HG03066 (cell line): Measurements from ENCODE around the gene SLC2A9.

ENCODE experiments used
- ATAC-seq: cut with Tn5 transposase; IDR thresholded peaks from one replicate; pipeline ENCODE4 v1.9.1; 2021; ENCODE audit warnings: low read depth; ENCODE audit not compliant: unreplicated experiment

Gene SLC2A9

GRCh38 chr4:10022346-10023049 lies 1.2 kb upstream of the SLC2A9 start:
- no peak for ATAC-seq

GRCh38 chr4:10021653-10022023 lies 341 bp upstream of the SLC2A9 start:
- ATAC-seq, result no peak

GRCh38 chr4:10020106-10020505 lies 1.2 kb downstream of the SLC2A9 start:
- ATAC-seq, result no peak

- ATAC-seq, result no peak
These were observed 1.7 kb downstream of the SLC2A9 start for GRCh38 chr4:10019521-10020051.

GRCh38 chr4:10018818-10019461 lies 2.4 kb downstream of the SLC2A9 start:
- ATAC-seq, result peak; percentile 94

- ATAC-seq, result no peak
These were observed 4.0 kb downstream of the SLC2A9 start for GRCh38 chr4:10017037-10017893.

GRCh38 chr4:10016169-10016568 lies 5.1 kb downstream of the SLC2A9 start:
- ATAC-seq, result no peak

- peak; percentile 28 for ATAC-seq
These were observed 6.0 kb downstream of the SLC2A9 start for GRCh38 chr4:10015140-10015753.

- ATAC-seq, result peak; percentile 45
These were observed 7.6 kb downstream of the SLC2A9 start for GRCh38 chr4:10013722-10014121.

GRCh38 chr4:10011885-10012284 lies 9.4 kb downstream of the SLC2A9 start:
- ATAC-seq, result no peak

GRCh38 chr4:10011277-10011676 lies 10.0 kb downstream of the SLC2A9 start:
- ATAC-seq, result no peak

- no peak for ATAC-seq
These were observed 11.3 kb downstream of the SLC2A9 start for GRCh38 chr4:10009861-10010500.

GRCh38 chr4:10008609-10009005 lies 12.7 kb downstream of the SLC2A9 start:
- ATAC-seq, result no peak

GRCh38 chr4:10007793-10008608 lies 13.3 kb downstream of the SLC2A9 start:
- ATAC-seq, result peak; percentile 40

GRCh38 chr4:10007436-10007740 lies 13.9 kb downstream of the SLC2A9 start:
- ATAC-seq, result peak; percentile 31

GRCh38 chr4:10006601-10007435 lies 14.5 kb downstream of the SLC2A9 start:
- ATAC-seq, result peak; percentile 12

- peak; percentile 37 for ATAC-seq
These were observed 15.1 kb downstream of the SLC2A9 start for GRCh38 chr4:10006231-10006600.

GRCh38 chr4:10005632-10006031 lies 15.7 kb downstream of the SLC2A9 start:
- no peak for ATAC-seq

GRCh38 chr4:10003666-10004065 lies 17.6 kb downstream of the SLC2A9 start:
- ATAC-seq, result no peak
